Loucy (cell line): Measurements from ENCODE around the gene ERC1.

Experiments used
- H2AFZ ChIP-seq: fragments of 200-600 bp; sonication (generic); 2 replicates; pipeline ENCODE4 v1.6.0; 2016; ENCODE audit warnings: antibody characterized with exemption, mild to moderate bottlenecking, low read length, moderate library complexity
- H3F3A ChIP-seq: fragments of 200-600 bp; 2 replicates; pipeline ENCODE4 v1.6.0; 2016; ENCODE audit warnings: antibody characterized with exemption, low read depth, mild to moderate bottlenecking
- H3K27me3 ChIP-seq: fragments of 200-600 bp; sonication (generic); 2 replicates; pipeline ENCODE4 v1.6.1; 2014; ENCODE audit warnings: low read length, mild to moderate bottlenecking; ENCODE audit not compliant: insufficient read depth, poor library complexity, severe bottlenecking
- H3K36me3 ChIP-seq: fragments of 200-600 bp; sonication (generic); 2 replicates; pipeline ENCODE4 v1.6.1; 2016; ENCODE audit warnings: low read length; ENCODE audit not compliant: insufficient read depth
- H3K4me1 ChIP-seq: fragments of 200-600 bp; sonication (generic); 2 replicates; pipeline ENCODE4 v1.5.1; 2014; ENCODE audit warnings: low read length, mild to moderate bottlenecking; ENCODE audit not compliant: insufficient read depth, poor library complexity, severe bottlenecking
- H3K4me2 ChIP-seq: fragments of 200-600 bp; sonication (generic); 2 replicates; pipeline ENCODE4 v1.6.0; 2014; ENCODE audit warnings: antibody characterized with exemption, low read length, low read depth, mild to moderate bottlenecking; ENCODE audit not compliant: poor library complexity, severe bottlenecking
- H3K4me3 ChIP-seq: fragments of 200-600 bp; sonication (generic); 2 replicates; pipeline ENCODE4 v1.5.1; 2014; ENCODE audit warnings: low read length, mild to moderate bottlenecking, mixed read lengths; ENCODE audit not compliant: poor library complexity, severe bottlenecking
- H3K79me2 ChIP-seq: fragments of 200-600 bp; sonication (generic); 2 replicates; pipeline ENCODE4 v1.6.1; 2014; ENCODE audit warnings: low read length; ENCODE audit not compliant: insufficient read depth
- H3K9ac ChIP-seq: fragments of 200-600 bp; sonication (generic); 2 replicates; pipeline ENCODE4 v1.6.0; 2014; ENCODE audit warnings: mild to moderate bottlenecking, low read depth, low read length, moderate library complexity; ENCODE audit not compliant: poor library complexity, severe bottlenecking
- H3K9me2 ChIP-seq: fragments of 200-600 bp; sonication (generic); replicated peaks from 2 replicates; pipeline ENCODE4 v1.6.1; 2016; ENCODE audit warnings: low read depth, low read length, mixed read lengths
- H3K9me3 ChIP-seq: fragments of 200-600 bp; sonication (generic); 2 replicates; pipeline ENCODE4 v1.6.1; 2014; ENCODE audit warnings: mild to moderate bottlenecking, antibody characterized with exemption, low read length, low read depth; ENCODE audit not compliant: insufficient read depth
- H4K20me1 ChIP-seq: fragments of 200-600 bp; sonication (generic); 2 replicates; pipeline ENCODE4 v1.6.0; 2014; ENCODE audit warnings: antibody characterized with exemption, low read length, mild to moderate bottlenecking; ENCODE audit not compliant: insufficient read depth, poor library complexity, severe bottlenecking
- EZH2phosphoT487 ChIP-seq: fragments of 200-600 bp; IDR thresholded peaks from 2 replicates; pipeline ENCODE4 v1.6.1; 2018; ENCODE audit warnings: antibody characterized with exemption, mild to moderate bottlenecking, moderate library complexity, borderline replicate concordance
- TF ChIP-seq, protein P1 (sequence below): fragments of 200-600 bp; sonication (generic); conservative IDR thresholded peaks from 2 replicates; pipeline ENCODE4 v1.5.1; 2014; ENCODE audit warnings: mild to moderate bottlenecking, antibody characterized with exemption, low read length

The ERC1 gene

GRCh38 chr12:1059162-1059561 is 68.1 kb downstream of the ERC1 start:
- TF ChIP-seq, protein P1, sequence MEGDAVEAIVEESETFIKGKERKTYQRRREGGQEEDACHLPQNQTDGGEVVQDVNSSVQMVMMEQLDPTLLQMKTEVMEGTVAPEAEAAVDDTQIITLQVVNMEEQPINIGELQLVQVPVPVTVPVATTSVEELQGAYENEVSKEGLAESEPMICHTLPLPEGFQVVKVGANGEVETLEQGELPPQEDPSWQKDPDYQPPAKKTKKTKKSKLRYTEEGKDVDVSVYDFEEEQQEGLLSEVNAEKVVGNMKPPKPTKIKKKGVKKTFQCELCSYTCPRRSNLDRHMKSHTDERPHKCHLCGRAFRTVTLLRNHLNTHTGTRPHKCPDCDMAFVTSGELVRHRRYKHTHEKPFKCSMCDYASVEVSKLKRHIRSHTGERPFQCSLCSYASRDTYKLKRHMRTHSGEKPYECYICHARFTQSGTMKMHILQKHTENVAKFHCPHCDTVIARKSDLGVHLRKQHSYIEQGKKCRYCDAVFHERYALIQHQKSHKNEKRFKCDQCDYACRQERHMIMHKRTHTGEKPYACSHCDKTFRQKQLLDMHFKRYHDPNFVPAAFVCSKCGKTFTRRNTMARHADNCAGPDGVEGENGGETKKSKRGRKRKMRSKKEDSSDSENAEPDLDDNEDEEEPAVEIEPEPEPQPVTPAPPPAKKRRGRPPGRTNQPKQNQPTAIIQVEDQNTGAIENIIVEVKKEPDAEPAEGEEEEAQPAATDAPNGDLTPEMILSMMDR, result no peak
- TF ChIP-seq EZH2phosphoT487, result no peak
- Histone ChIP-seq H3K9me2 (no peaks in the 10 kb centered on the region), H3K27me3 (no peaks in the 10 kb centered on the region), H3K79me2 (peaks cover 23% of the 10 kb centered on the region; the same call in 1 of the 2 replicates), H3K4me3 (no peak overlapping the region), H3K4me2 (no peak overlapping the region), H3K4me1 (no peaks in the 10 kb centered on the region), H3F3A (no peaks in the 10 kb centered on the region), H3K9me3 (peaks cover 18% of the 10 kb centered on the region; the same call in 1 of the 2 replicates), H3K36me3 (no peaks in the 10 kb centered on the region), H4K20me1 (no peaks in the 10 kb centered on the region), H2AFZ (no peak overlapping the region), H3K9ac (no peak overlapping the region)

GRCh38 chr12:1063852-1064251 is 72.8 kb downstream of the ERC1 start:
- H3K79me2 ChIP-seq, result peaks cover 39% of the 10 kb centered on the region; the same call in 1 of the 2 replicates

DNA sequence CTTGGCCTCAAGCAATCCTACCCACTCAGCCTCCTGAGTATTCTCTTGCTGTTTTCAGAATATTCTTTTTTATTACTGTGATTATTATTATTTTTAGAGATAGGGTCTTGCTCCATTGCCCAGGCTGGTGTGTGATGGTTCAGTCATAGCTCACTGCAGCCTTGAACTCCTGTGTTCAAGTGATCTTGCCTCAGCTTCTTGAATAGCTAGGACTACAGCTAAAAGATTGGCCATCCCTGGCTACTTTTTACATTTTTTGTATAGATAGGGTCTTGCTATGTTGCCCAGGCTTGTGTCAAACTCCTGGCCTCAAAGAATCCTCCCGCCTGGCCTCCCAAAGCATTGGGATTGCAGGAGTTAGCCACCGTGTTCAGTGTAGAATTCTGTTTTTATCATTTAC is 73.3 kb downstream of the ERC1 start:
- Histone ChIP-seq H3K4me2 (no peak overlapping the region), H3K4me3 (no peak overlapping the region), H3K9me3 (peaks cover 20% of the 10 kb centered on the region; the same call in 1 of the 2 replicates), H3F3A (no peaks in the 10 kb centered on the region), H2AFZ (no peak overlapping the region), H3K4me1 (no peaks in the 10 kb centered on the region), H3K9me2 (no peaks in the 10 kb centered on the region), H3K79me2 (peaks cover 39% of the 10 kb centered on the region; the same call in 1 of the 2 replicates), H3K36me3 (no peaks in the 10 kb centered on the region), H3K9ac (no peak overlapping the region), H4K20me1 (no peaks in the 10 kb centered on the region), H3K27me3 (no peaks in the 10 kb centered on the region)
- TF ChIP-seq, protein P1, result no peak
- no peak for TF ChIP-seq EZH2phosphoT487

More at GRCh38 chr12:1063852-1064251, 72.8 kb downstream of the ERC1 start:
- no peak overlapping the region for H3K4me3 ChIP-seq
- no peaks in the 10 kb centered on the region for H4K20me1 ChIP-seq
- H3K9ac ChIP-seq, result no peak overlapping the region
- no peaks in the 10 kb centered on the region for H3K4me1 ChIP-seq
- no peak for TF ChIP-seq EZH2phosphoT487
- TF ChIP-seq, protein P1, result no peak
- no peak overlapping the region for H3K4me2 ChIP-seq
- no peak overlapping the region for H2AFZ ChIP-seq
- peaks cover 23% of the 10 kb centered on the region; the same call in 1 of the 2 replicates for H3K9me3 ChIP-seq
- no peaks in the 10 kb centered on the region for H3K36me3 ChIP-seq
- no peaks in the 10 kb centered on the region for H3F3A ChIP-seq
- no peaks in the 10 kb centered on the region for H3K9me2 ChIP-seq
- H3K27me3 ChIP-seq, result no peaks in the 10 kb centered on the region
